Neuronal stem cell (in vitro differentiated cells): ENCODE results near the gene SETSIP.

Experiments
- DNase-seq: peaks from one replicate; pipeline ENCODE4 v3.0.0-alpha.2; 2013; ENCODE audit warnings: low spot score
- H2AFZ ChIP-seq: one replicate; pipeline ENCODE4 v1.6.1; 2013; ENCODE audit warnings: mild to moderate bottlenecking, low read length, inconsistent platforms
- H2AK5ac ChIP-seq: 2 replicates; pipeline ENCODE4 v1.6.1; 2013; ENCODE audit warnings: low read depth, mild to moderate bottlenecking, inconsistent platforms, low read length, moderate library complexity, mixed read lengths
- H2BK120ac ChIP-seq: 2 replicates; pipeline ENCODE4 v1.6.1; 2013; ENCODE audit warnings: low read depth, mild to moderate bottlenecking, inconsistent platforms, low read length, moderate library complexity, mixed read lengths
- H2BK12ac ChIP-seq: one replicate; pipeline ENCODE4 v1.6.1; 2013; ENCODE audit warnings: low read length, inconsistent platforms
- H2BK15ac ChIP-seq: 2 replicates; pipeline ENCODE4 v1.6.1; 2013; ENCODE audit warnings: mild to moderate bottlenecking, low read length, inconsistent platforms, mixed read lengths
- H2BK5ac ChIP-seq: one replicate; pipeline ENCODE4 v1.6.1; 2013; ENCODE audit warnings: inconsistent platforms, mild to moderate bottlenecking, low read length, moderate library complexity
- H3K14ac ChIP-seq: one replicate; pipeline ENCODE4 v1.6.1; 2013; ENCODE audit warnings: low read length, inconsistent platforms
- H3K18ac ChIP-seq: 2 replicates; pipeline ENCODE4 v1.6.1; 2013; ENCODE audit warnings: low read length, inconsistent platforms
- H3K23ac ChIP-seq: 2 replicates; pipeline ENCODE4 v1.6.1; 2013; ENCODE audit warnings: low read depth, mild to moderate bottlenecking, mixed read lengths, low read length, inconsistent platforms; ENCODE audit not compliant: poor library complexity
- H3K27ac ChIP-seq: replicated peaks from 3 replicates; pipeline ENCODE4 v1.5.1; 2013; ENCODE audit warnings: low read length, inconsistent platforms
- H3K27me3 ChIP-seq, 3 experiments: 2 replicates each; pipeline ENCODE4 v1.6.1; 2013; ENCODE audit warnings: low read length in 3 of 3, mild to moderate bottlenecking in 2 of 3, inconsistent platforms in 1 of 3, low read depth in 1 of 3, mixed read lengths in 1 of 3, moderate library complexity in 1 of 3; ENCODE audit not compliant: control insufficient read depth in 3 of 3, insufficient read depth in 3 of 3
- H3K36me3 ChIP-seq, 2 donors: replicated peaks in 1 of 2; 2 replicates each; pipeline ENCODE4 v1.6.1; 2013; ENCODE audit warnings: low read length in 2 of 2; ENCODE audit not compliant: control insufficient read depth in 2 of 2, insufficient read depth in 2 of 2
- H3K4ac ChIP-seq: 2 replicates; pipeline ENCODE4 v1.6.1; 2013; ENCODE audit warnings: inconsistent platforms, mild to moderate bottlenecking, low read length, moderate library complexity
- H3K4me1 ChIP-seq, 2 donors: 1 replicate in 1 of 2; 2 replicates in 1 of 2; pipeline ENCODE4 v1.6.1; 2013; ENCODE audit warnings: low read length in 2 of 2, low read depth in 1 of 2; ENCODE audit not compliant: control insufficient read depth in 2 of 2, insufficient read depth in 1 of 2
- H3K4me2 ChIP-seq: one replicate; pipeline ENCODE4 v1.6.1; 2013; ENCODE audit warnings: mild to moderate bottlenecking, low read length, inconsistent platforms; ENCODE audit not compliant: insufficient read depth, poor library complexity, severe bottlenecking
- H3K4me3 ChIP-seq, 2 donors: 2 replicates each; pipeline ENCODE4 v1.5.1; 2013; ENCODE audit warnings: low read length in 2 of 2, mild to moderate bottlenecking in 2 of 2, inconsistent platforms in 1 of 2, moderate library complexity in 1 of 2
- H3K79me1 ChIP-seq: one replicate; pipeline ENCODE4 v1.6.1; 2013; ENCODE audit warnings: low read depth, mild to moderate bottlenecking, inconsistent platforms, low read length, moderate library complexity
- H3K9ac ChIP-seq: one replicate; pipeline ENCODE4 v1.6.1; 2013; ENCODE audit warnings: mild to moderate bottlenecking, low read depth, low read length, inconsistent platforms; ENCODE audit not compliant: poor library complexity
- H3K9me3 ChIP-seq, 2 donors: replicated peaks in 1 of 2; 2 replicates each; pipeline versions ENCODE3 to v1.6.1; 2013; ENCODE audit warnings: low read length in 2 of 2, mild to moderate bottlenecking in 2 of 2, inconsistent platforms in 1 of 2, low read depth in 1 of 2, mixed read lengths in 1 of 2, moderate library complexity in 1 of 2; ENCODE audit not compliant: control insufficient read depth in 2 of 2, insufficient read depth in 1 of 2
- H4K8ac ChIP-seq: one replicate; pipeline ENCODE4 v1.6.1; 2013; ENCODE audit warnings: low read depth, mild to moderate bottlenecking, inconsistent platforms, low read length, moderate library complexity
- H4K91ac ChIP-seq: one replicate; pipeline ENCODE4 v1.6.1; 2013; ENCODE audit warnings: low read length, low read depth, mild to moderate bottlenecking, inconsistent platforms; ENCODE audit not compliant: poor library complexity
- WGBS, 2 donors: extraction: QIAGEN DNeasy Blood & Tissue Kit; methylation state at CpG; one replicate each; pipeline ENCODE4 v1.1.7; 2013; ENCODE audit warnings: missing lambda C conversion rate in 2 of 2, mixed read lengths in 1 of 2; ENCODE audit not compliant: insufficient read length in 2 of 2, insufficient replicate concordance in 1 of 2; ENCODE audit errors: extremely low coverage in 2 of 2; 5-methylcytosine and 5-hydroxymethylcytosine counted together

The SETSIP gene

DNA sequence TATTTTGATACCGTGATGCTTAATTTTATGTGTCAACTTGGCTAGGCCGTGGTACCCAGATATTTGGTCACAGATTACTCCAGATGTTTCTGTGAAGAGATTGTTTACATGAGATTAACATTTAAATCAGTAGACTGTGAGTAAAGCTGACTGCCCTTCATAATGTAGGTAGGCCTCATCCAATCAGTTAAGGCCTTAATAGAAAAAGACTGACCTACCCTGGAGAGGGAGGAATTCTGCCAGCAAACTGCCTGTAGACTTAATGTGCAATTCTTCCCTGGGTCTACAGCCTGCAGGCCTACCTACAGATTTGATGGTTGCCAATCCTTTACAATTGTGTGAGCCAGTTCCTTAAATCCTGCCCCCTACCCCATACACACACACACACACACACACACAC, 4.3 kb downstream of the SETSIP start:
- Histone ChIP-seq H2BK15ac (no peak overlapping the region), H3K23ac (no peak overlapping the region), H3K4me3 (no peak overlapping the region), H2AK5ac (no peak overlapping the region), H3K4me2 (no peak overlapping the region), H4K8ac (no peak overlapping the region), H3K9ac (no peak overlapping the region), H3K27ac (no peak overlapping the region), H2BK12ac (no peak overlapping the region), H3K14ac (no peak overlapping the region), H2AFZ (peak overlapping the region; percentile 56), H4K91ac (no peak overlapping the region), H3K79me1 (no peaks in the 10 kb centered on the region), H2BK120ac (no peak overlapping the region), H3K4me1 (no peaks in the 10 kb centered on the region), H3K27me3 (no peaks in the 10 kb centered on the region), H3K18ac (no peak overlapping the region), H2BK5ac (no peak overlapping the region), H3K4ac (no peak overlapping the region), H3K36me3 (no peaks in the 10 kb centered on the region), H3K9me3 (no peaks in the 10 kb centered on the region)
- no CpG with 5 or more reads among the region's 2 CpGs for WGBS, 2 donors
- DNase-seq = no peak

DNA sequence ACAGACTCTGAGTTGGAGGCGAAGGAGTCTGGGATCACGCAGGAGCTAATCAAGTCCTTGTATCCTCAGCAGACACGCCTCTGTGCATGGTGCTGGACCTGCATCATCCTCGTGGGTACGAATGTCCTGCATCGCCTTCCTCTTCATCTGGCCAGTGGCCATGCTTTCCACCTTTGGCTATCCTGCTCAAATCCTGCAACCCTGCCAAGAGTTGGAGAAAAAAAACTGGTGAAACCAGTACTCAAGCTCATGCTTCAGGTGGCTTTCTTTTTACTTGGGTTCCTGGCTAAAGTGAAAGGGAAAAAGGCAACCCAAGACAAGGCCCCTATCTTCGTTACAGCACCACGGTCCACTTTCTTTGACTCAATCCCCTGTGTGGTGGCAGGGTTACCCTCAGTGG, 8.9 kb downstream of the SETSIP start:
- H3K18ac ChIP-seq = no peak overlapping the region
- H3K27ac ChIP-seq = no peak overlapping the region
- no peak overlapping the region for H2BK5ac ChIP-seq
- no peaks in the 10 kb centered on the region for H3K27me3 ChIP-seq
- no peak overlapping the region for H2BK12ac ChIP-seq
- no peak overlapping the region for H2BK15ac ChIP-seq
- no peak overlapping the region for H4K91ac ChIP-seq
- no peak overlapping the region for H3K4me3 ChIP-seq
- H3K9me3 ChIP-seq = no peaks in the 10 kb centered on the region
- H4K8ac ChIP-seq = no peak overlapping the region
- no peaks in the 10 kb centered on the region for H3K36me3 ChIP-seq
- H3K9ac ChIP-seq = no peak overlapping the region
- no peak overlapping the region for H3K23ac ChIP-seq
- no peaks in the 10 kb centered on the region for H3K79me1 ChIP-seq
- H3K14ac ChIP-seq = no peak overlapping the region
- no peak overlapping the region for H3K4ac ChIP-seq
- H2AK5ac ChIP-seq = no peak overlapping the region
- no peak overlapping the region for H3K4me2 ChIP-seq
- no peaks in the 10 kb centered on the region for H3K4me1 ChIP-seq
- peak overlapping the region; percentile 1 for H2AFZ ChIP-seq
- no peak for DNase-seq
- no CpG with 5 or more reads among the region's 8 CpGs for WGBS, 2 donors
- no peak overlapping the region for H2BK120ac ChIP-seq

DNA sequence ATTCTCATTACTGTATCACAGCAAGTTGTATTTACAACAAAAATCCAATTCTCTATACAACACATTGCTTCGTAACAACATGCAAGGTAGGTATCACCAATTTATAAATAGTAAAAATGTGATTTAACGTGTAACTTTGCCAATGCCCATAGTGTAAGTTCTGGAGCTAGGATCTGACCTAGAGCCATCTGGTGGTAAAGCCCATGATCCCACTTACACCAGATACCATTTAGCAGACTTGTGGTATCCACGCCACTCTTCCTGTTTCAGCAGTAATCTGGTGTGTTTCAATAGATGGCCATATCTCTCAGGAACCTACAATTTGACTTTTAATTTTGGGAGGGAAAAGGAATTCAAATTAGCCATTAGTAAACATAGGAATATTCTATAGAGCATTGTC, 10.2 kb downstream of the SETSIP start:
- no peak overlapping the region for H3K14ac ChIP-seq
- H3K36me3 ChIP-seq = no peaks in the 10 kb centered on the region
- H3K4me2 ChIP-seq = no peak overlapping the region
- H4K91ac ChIP-seq = no peak overlapping the region
- no peaks in the 10 kb centered on the region for H3K27me3 ChIP-seq
- DNase-seq = no peak
- no peak overlapping the region for H4K8ac ChIP-seq
- no peak overlapping the region for H2AK5ac ChIP-seq
- H3K18ac ChIP-seq = no peak overlapping the region
- no peaks in the 10 kb centered on the region for H3K9me3 ChIP-seq
- no peak overlapping the region for H3K4ac ChIP-seq
- no peaks in the 10 kb centered on the region for H3K79me1 ChIP-seq
- no CpG with 5 or more reads among the region's 3 CpGs for WGBS, 2 donors
- no peak overlapping the region for H3K9ac ChIP-seq
- H3K4me1 ChIP-seq = no peaks in the 10 kb centered on the region
- no peak overlapping the region for H2BK120ac ChIP-seq
- H3K4me3 ChIP-seq = no peak overlapping the region
- no peak overlapping the region for H2BK5ac ChIP-seq
- no peak overlapping the region for H2BK12ac ChIP-seq
- H2BK15ac ChIP-seq = no peak overlapping the region
- no peak overlapping the region for H3K23ac ChIP-seq
- H2AFZ ChIP-seq = no peak overlapping the region
- no peak overlapping the region for H3K27ac ChIP-seq

DNA sequence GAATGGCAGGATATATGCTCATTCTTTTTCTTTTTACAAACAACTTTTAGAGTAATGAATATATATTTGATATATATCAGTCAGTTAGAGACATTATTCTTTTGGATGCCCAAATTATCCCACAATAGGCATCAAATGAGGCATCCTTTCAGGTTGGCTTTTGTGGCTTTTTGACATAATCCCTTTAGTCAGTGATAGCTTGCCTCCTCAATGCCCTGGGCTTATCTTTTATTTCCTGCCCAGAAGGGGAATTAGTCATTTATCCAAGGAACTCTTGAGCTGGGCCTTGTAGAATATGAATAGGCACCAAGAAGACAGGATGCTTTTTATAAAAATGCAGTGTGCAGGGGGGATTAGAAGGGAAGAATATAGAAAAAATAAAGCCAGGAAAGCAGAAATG, 23.3 kb downstream of the SETSIP start:
- no peak overlapping the region for H2BK120ac ChIP-seq
- no peak overlapping the region for H3K4ac ChIP-seq
- H3K79me1 ChIP-seq = peaks cover 2% of the 10 kb centered on the region
- H2AK5ac ChIP-seq = no peak overlapping the region
- no peak overlapping the region for H3K4me2 ChIP-seq
- no peaks in the 10 kb centered on the region for H3K36me3 ChIP-seq
- DNase-seq = no peak
- no peak overlapping the region for H4K8ac ChIP-seq
- H2AFZ ChIP-seq = no peak overlapping the region
- no peak overlapping the region for H3K4me3 ChIP-seq
- H3K4me1 ChIP-seq = no peaks in the 10 kb centered on the region
- no peak overlapping the region for H4K91ac ChIP-seq
- H3K14ac ChIP-seq = no peak overlapping the region
- H2BK15ac ChIP-seq = no peak overlapping the region
- H3K9ac ChIP-seq = no peak overlapping the region
- H3K23ac ChIP-seq = no peak overlapping the region
- no peak overlapping the region for H3K18ac ChIP-seq
- H2BK12ac ChIP-seq = no peak overlapping the region
- no peaks in the 10 kb centered on the region for H3K9me3 ChIP-seq
- H3K27me3 ChIP-seq = no peaks in the 10 kb centered on the region
- H2BK5ac ChIP-seq = no peak overlapping the region
- no peak overlapping the region for H3K27ac ChIP-seq
